K562 (cell line): ENCODE measurements around the gene UBE2M. TPM values are rescaled to one million over a fixed set of nuclear protein-coding genes. Genes with fewer than 3 reads are reported as not detected.

Experiments
- ARID1B ChIP-seq: fragments of 450-650 bp; IDR thresholded peaks from 2 replicates; pipeline ENCODE4 v1.6.1; 2016; ENCODE audit warnings: antibody characterized with exemption, mild to moderate bottlenecking, inconsistent platforms
- ATF3 ChIP-seq, 2 experiments: fragments of 450-650 bp in 1 of 2; sonication (generic) in 1 of 2; formaldehyde crosslinking in 1 of 2; IDR thresholded peaks in 1 of 2; conservative IDR thresholded peaks in 1 of 2; 2 replicates each; pipeline versions ENCODE4 v1.6.1 to v1.8.1; 2016 to 2023; ENCODE audit warnings: mild to moderate bottlenecking in 2 of 2, moderate library complexity in 2 of 2, inconsistent platforms in 1 of 2, missing genetic modification reagents in 1 of 2
- CEBPB ChIP-seq: fragments of 450-650 bp; IDR thresholded peaks from 2 replicates; pipeline ENCODE4 v1.6.1; 2016; ENCODE audit warnings: missing genetic modification characterization, missing compliant biosample characterization
- CSDE1 ChIP-seq, 2 experiments: fragments of 450-650 bp; IDR thresholded peaks; 2 replicates each; pipeline ENCODE4 v1.6.1; 2016; ENCODE audit warnings: mild to moderate bottlenecking in 1 of 2
- GTF2A2 ChIP-seq: IDR thresholded peaks from 2 replicates; pipeline ENCODE4 v1.6.1; 2016; ENCODE audit warnings: mild to moderate bottlenecking, missing genetic modification characterization, missing compliant biosample characterization
- GTF2F1 ChIP-seq: IDR thresholded peaks from 2 replicates; pipeline ENCODE4 v1.6.1; 2011; ENCODE audit warnings: low read depth, low read length, improper control_type of control experiment
- MBD2 ChIP-seq: sonication (generic); IDR thresholded peaks from 2 replicates; pipeline ENCODE4 v1.6.1; 2016; ENCODE audit warnings: low read depth, borderline replicate concordance
- PCBP2 ChIP-seq: fragments of 200-400 bp; formaldehyde crosslinking; IDR thresholded peaks from 2 replicates; pipeline ENCODE4 v1.6.1; 2018; ENCODE audit warnings: low read length, low read depth, mild to moderate bottlenecking, moderate library complexity; ENCODE audit not compliant: poor library complexity, severe bottlenecking
- SMAD2 ChIP-seq: fragments of 150-350 bp; IDR thresholded peaks from 2 replicates; pipeline ENCODE4 v1.6.1; 2014; ENCODE audit warnings: low read depth, mild to moderate bottlenecking, low read length
- SMARCA4 ChIP-seq: fragments of 450-650 bp; IDR thresholded peaks from 2 replicates; pipeline ENCODE4 v1.6.1; 2016
- SMC3 ChIP-seq: conservative IDR thresholded peaks from 2 replicates; pipeline ENCODE4 v1.6.1; 2011; ENCODE audit warnings: low read depth, low read length, improper control_type of control experiment; ENCODE audit not compliant: insufficient read depth
- TEAD1 ChIP-seq, 2 experiments: fragments of 450-650 bp in 1 of 2; sonication (generic) in 1 of 2; formaldehyde crosslinking; IDR thresholded peaks; 2 replicates each; pipeline versions ENCODE4 v1.4.0 to v1.8.0; 2020 to 2022; ENCODE audit warnings: mild to moderate bottlenecking in 2 of 2, missing genetic modification reagents in 1 of 2
- ZBTB2 ChIP-seq: fragments of 450-650 bp; IDR thresholded peaks from 2 replicates; pipeline ENCODE4 v1.6.1; 2016; ENCODE audit warnings: antibody characterized with exemption
- ZC3H8 ChIP-seq: fragments of 450-650 bp; IDR thresholded peaks from 2 replicates; pipeline ENCODE4 v1.6.1; 2017
- ZNF449 ChIP-seq: fragments of 250-450 bp; sonication (Bioruptor Pico); IDR thresholded peaks from 2 replicates; pipeline ENCODE4 v1.8.0; 2022; ENCODE audit warnings: moderate library complexity, mild to moderate bottlenecking, inconsistent platforms
- ZNF77 ChIP-seq: fragments of 250-450 bp; sonication (Bioruptor Pico); IDR thresholded peaks from 2 replicates; pipeline ENCODE4 v1.5.0; 2020
- polyA plus RNA-seq, 8 experiments: library from polyadenylated mRNA; depleted of rRNA in 4 of 8; stranded (reverse) in 5 of 8; unstranded in 3 of 8; fragments of >200 nt; fragmentation: Nextera tagmentation in 2 of 8; fragmentation: Illumina TruSeq in 1 of 8; extraction: Ambion mirVana in 2 of 8; extraction: Trizol in 1 of 8; gene quantifications; 2 replicates each; pipeline versions ENCODE4 v1.2.1 to v1.2.3, GENCODE V29; 2011 to 2014; ENCODE audit warnings: inconsistent platforms in 1 of 8, missing spikeins in 1 of 8
- total RNA-seq, 7 experiments: library from RNA; depleted of rRNA in 6 of 7; stranded (reverse); fragments of >200 nt in 6 of 7; fragmentation: Illumina TruSeq in 2 of 7; extraction: Trizol in 2 of 7; gene quantifications; 2 replicates each; pipeline versions ENCODE4 v1.2.1 to v1.2.3, GENCODE V29; 2011 to 2021; ENCODE audit warnings: low replicate concordance in 1 of 7
- TF ChIP-seq, protein P1 (sequence below): sonication (generic); formaldehyde crosslinking; IDR thresholded peaks from 2 replicates; pipeline ENCODE4 v1.8.0; 2022; ENCODE audit warnings: mild to moderate bottlenecking, low read depth, missing genetic modification reagents
- TF ChIP-seq, protein P2 (sequence below): sonication (generic); formaldehyde crosslinking; IDR thresholded peaks from 2 replicates; pipeline ENCODE4 v1.8.0; 2023; ENCODE audit warnings: mild to moderate bottlenecking, missing genetic modification reagents
- TF ChIP-seq, protein P3 (sequence below): fragments of 250-450 bp; sonication (Bioruptor Pico); IDR thresholded peaks from 2 replicates; pipeline ENCODE4 v1.4.0; 2020; ENCODE audit warnings: mild to moderate bottlenecking

UBE2M gene
- total and polyA plus RNA-seq, 9 of the 15 experiments (the other 6 are each of a cell fraction or from before 2014, with no cell fraction given), result 0.92 to 163 (median 85.7) TPM

DNA sequence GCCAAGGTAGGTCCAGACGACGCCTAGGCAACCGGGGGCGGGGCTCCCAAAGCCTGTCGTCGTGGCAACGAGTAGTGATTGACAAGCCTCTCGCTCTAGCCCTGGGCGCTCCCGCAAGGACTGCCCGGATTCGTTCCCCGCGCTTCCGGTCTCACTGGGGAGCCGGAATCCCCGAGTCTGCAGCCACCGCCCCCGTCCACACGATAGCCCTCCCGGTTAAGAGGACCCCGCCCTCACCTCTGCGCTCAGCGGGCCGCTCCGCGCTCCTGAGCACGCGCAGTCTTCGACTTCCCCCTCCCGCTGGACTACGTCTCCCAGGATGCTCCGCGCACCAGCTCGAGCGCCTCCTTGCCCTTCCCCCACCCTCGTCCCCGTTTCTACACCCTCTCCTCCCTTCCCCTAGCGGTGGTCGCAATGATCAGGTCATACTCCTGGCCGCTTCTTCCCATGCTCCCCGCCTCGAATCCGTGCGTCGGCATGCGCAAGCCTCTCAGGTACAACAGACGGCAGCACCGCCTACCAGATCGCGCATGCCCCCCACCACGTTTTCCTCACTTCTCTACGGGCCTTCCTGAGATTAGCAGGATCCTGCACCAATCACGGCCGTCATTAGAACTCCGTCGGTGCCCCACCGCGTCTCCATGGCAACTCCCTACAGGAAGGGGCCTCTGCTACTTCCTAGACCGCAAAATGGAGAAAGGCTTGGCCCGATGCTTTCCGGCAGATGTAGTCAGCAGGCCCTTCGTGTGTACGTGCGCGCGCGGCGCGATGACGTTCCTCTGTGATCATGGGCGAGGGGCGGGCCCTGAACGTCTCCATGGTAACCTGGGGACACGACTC lies 14.6 kb upstream of the UBE2M start, which contains the start of gene MZF1 (continued):
- TF ChIP-seq ZNF449 (CRISPR knock-in tag) (no peak), TEAD1 (CRISPR knock-in tag; IDR thresholded peaks at IDR 0.05) (peak in 1 of 2 experiments; percentile 61; a peak in 1 of 4 replicates), CSDE1 (IDR thresholded peaks at IDR 0.05) (peak in 1 of 2 experiments; percentile 99; a peak in 2 of 4 replicates), ATF3 (IDR thresholded peaks at IDR 0.05) (peak; percentile 83), ATF3 (CRISPR knock-in tag; conservative IDR thresholded peaks at IDR 0.05) (0 out of 2 replicates have a peak, but pooled peaks have one; percentile 31), SMARCA4 (peak; percentile 8; the same call in 1 of the 2 replicates), GTF2A2 (tag) (no peak), ZC3H8 (0 out of 2 replicates have a peak, but pooled peaks have one; percentile 37), MBD2 (peak; percentile 82), CEBPB (tag) (no peak), SMAD2 (no peak), PCBP2 (no peak), GTF2F1 (no peak), ARID1B (peak; percentile 17), ZNF77 (no peak), SMC3 (0 out of 2 replicates have a peak, but pooled peaks have one; percentile 5), ZBTB2 (peak; percentile 93)
- TF ChIP-seq, protein P1, sequence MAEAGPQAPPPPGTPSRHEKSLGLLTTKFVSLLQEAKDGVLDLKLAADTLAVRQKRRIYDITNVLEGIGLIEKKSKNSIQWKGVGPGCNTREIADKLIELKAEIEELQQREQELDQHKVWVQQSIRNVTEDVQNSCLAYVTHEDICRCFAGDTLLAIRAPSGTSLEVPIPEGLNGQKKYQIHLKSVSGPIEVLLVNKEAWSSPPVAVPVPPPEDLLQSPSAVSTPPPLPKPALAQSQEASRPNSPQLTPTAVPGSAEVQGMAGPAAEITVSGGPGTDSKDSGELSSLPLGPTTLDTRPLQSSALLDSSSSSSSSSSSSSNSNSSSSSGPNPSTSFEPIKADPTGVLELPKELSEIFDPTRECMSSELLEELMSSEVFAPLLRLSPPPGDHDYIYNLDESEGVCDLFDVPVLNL (CRISPR knock-in tag), result no peak
- TF ChIP-seq, protein P2, sequence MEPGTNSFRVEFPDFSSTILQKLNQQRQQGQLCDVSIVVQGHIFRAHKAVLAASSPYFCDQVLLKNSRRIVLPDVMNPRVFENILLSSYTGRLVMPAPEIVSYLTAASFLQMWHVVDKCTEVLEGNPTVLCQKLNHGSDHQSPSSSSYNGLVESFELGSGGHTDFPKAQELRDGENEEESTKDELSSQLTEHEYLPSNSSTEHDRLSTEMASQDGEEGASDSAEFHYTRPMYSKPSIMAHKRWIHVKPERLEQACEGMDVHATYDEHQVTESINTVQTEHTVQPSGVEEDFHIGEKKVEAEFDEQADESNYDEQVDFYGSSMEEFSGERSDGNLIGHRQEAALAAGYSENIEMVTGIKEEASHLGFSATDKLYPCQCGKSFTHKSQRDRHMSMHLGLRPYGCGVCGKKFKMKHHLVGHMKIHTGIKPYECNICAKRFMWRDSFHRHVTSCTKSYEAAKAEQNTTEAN (CRISPR knock-in tag), result peak; percentile 67; the same call in 1 of the 2 replicates
- TF ChIP-seq, protein P3, sequence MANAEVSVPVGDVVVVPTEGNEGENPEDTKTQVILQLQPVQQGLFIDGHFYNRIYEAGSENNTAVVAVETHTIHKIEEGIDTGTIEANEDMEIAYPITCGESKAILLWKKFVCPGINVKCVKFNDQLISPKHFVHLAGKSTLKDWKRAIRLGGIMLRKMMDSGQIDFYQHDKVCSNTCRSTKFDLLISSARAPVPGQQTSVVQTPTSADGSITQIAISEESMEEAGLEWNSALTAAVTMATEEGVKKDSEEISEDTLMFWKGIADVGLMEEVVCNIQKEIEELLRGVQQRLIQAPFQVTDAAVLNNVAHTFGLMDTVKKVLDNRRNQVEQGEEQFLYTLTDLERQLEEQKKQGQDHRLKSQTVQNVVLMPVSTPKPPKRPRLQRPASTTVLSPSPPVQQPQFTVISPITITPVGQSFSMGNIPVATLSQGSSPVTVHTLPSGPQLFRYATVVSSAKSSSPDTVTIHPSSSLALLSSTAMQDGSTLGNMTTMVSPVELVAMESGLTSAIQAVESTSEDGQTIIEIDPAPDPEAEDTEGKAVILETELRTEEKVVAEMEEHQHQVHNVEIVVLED, result peak; percentile 85
